ENCODE data around the gene SLC2A4. TPM values are rescaled to one million over a fixed set of nuclear protein-coding genes. Genes with fewer than 3 reads are reported as not detected.

The SLC2A4 gene
- total RNA-seq, 1 experiment from 2014 or later = 0.19 TPM

DNA sequence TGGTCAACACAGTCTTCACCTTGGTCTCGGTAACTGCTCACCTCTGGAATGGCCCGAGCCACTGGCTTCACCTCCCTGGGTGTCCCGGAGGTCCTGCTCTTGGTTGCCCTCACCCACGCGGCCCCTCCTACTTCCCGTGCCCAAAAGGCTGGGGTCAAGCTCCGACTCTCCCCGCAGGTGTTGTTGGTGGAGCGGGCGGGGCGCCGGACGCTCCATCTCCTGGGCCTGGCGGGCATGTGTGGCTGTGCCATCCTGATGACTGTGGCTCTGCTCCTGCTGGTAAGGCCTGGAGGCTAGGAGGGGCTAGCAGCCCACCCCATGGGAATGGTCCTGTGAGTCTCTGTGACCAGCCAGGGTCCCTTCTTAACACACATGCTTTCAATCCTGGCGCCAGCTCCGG, 3.4 kb downstream of the SLC2A4 start:
- Mint-ChIP-seq H3K4me1 (ENCODE audit: low read depth, unreplicated experiment) (peaks cover 12% of the 10 kb centered on the region), H3K4me3 (ENCODE audit: low read depth, unreplicated experiment) (no peak overlapping the region), H3K27ac (ENCODE audit: unreplicated experiment) (no peak overlapping the region), H3K9me3 (ENCODE audit: low read depth, unreplicated experiment) (no peaks in the 10 kb centered on the region), H3K27me3 (ENCODE audit: unreplicated experiment) (peaks cover 45% of the 10 kb centered on the region), H3K36me3 (ENCODE audit: insufficient read depth, unreplicated experiment) (peaks cover 14% of the 10 kb centered on the region)
- TF ChIP-seq, protein P1, sequence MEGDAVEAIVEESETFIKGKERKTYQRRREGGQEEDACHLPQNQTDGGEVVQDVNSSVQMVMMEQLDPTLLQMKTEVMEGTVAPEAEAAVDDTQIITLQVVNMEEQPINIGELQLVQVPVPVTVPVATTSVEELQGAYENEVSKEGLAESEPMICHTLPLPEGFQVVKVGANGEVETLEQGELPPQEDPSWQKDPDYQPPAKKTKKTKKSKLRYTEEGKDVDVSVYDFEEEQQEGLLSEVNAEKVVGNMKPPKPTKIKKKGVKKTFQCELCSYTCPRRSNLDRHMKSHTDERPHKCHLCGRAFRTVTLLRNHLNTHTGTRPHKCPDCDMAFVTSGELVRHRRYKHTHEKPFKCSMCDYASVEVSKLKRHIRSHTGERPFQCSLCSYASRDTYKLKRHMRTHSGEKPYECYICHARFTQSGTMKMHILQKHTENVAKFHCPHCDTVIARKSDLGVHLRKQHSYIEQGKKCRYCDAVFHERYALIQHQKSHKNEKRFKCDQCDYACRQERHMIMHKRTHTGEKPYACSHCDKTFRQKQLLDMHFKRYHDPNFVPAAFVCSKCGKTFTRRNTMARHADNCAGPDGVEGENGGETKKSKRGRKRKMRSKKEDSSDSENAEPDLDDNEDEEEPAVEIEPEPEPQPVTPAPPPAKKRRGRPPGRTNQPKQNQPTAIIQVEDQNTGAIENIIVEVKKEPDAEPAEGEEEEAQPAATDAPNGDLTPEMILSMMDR (IDR thresholded peaks at IDR 0.05; ENCODE audit: unreplicated experiment) = no peak
- CTCF ChIA-PET = no interaction called here
- intact Hi-C loops (cut with micrococcal nuclease; ENCODE audit: unreplicated experiment) = no loop called here
- BruUV-seq (replicated peaks) = no TSS peak
- no peak for DNase-seq

DNA sequence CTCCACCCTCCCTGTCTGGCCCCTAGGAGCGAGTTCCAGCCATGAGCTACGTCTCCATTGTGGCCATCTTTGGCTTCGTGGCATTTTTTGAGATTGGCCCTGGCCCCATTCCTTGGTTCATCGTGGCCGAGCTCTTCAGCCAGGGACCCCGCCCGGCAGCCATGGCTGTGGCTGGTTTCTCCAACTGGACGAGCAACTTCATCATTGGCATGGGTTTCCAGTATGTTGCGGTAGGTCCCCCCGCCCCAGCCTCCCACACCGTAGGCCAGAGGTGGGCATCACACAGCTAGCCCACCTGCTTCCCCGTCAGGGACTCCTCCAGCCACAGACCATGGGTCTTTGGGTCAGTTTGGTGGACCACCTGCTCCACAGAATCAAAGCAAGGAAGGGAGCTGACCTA, 4.2 kb downstream of the SLC2A4 start:
- CTCF ChIA-PET = no interaction called here
- TF ChIP-seq, protein P1 (IDR thresholded peaks at IDR 0.05; ENCODE audit: unreplicated experiment) = no peak
- Mint-ChIP-seq H3K36me3 (ENCODE audit: insufficient read depth, unreplicated experiment) (peaks cover 15% of the 10 kb centered on the region), H3K4me3 (ENCODE audit: low read depth, unreplicated experiment) (no peak overlapping the region), H3K4me1 (ENCODE audit: low read depth, unreplicated experiment) (peaks cover 5% of the 10 kb centered on the region), H3K27ac (ENCODE audit: unreplicated experiment) (no peak overlapping the region), H3K27me3 (ENCODE audit: unreplicated experiment) (peaks cover 45% of the 10 kb centered on the region), H3K9me3 (ENCODE audit: low read depth, unreplicated experiment) (no peaks in the 10 kb centered on the region)
- DNase-seq = no peak
- no TSS peak for BruUV-seq (replicated peaks)
- intact Hi-C loops (cut with micrococcal nuclease; ENCODE audit: unreplicated experiment) = no loop called here

DNA sequence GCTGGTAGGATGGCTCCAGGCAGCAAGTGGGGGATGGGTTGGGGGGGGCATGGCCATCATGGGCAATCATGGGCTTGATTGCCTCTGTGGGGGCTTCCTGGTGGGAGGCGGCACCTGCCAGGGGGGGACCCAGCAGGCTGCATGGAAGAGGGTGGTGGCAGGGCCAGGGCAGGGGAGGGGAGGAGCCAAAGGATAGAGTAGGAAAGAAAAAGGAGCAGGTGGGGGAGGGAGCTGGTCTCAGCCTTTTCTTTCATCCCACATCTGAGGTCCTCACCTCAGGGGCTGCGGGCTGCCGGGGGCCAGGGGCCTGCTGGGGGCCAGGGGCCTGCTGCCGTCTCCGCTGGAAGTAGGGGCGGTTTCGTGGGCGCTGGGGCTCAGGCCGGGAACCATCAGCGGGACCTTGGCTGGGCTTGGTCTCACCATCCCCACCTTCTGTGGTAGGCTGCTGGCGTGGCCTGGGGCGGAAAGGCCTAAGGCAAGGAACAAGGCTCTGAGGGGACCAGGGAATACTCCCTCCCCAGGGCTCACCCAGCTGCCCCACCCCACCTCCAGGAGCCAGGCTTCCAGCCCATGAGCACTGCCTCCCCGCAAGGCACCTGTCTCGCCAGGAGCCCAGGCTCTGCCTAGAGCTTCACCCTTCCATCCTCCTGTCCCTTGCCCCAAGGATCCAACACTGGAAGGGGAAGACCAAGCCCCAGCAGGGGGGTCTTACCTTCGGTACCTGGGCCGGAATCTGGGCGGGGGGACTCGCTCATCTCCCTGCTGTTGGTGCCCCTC, 7.9 kb downstream of the SLC2A4 start:
- DNase-seq = no peak
- H3K9me3 Mint-ChIP-seq (ENCODE audit: low read depth, unreplicated experiment) = no peaks in the 10 kb centered on the region
- TF ChIP-seq, protein P1 (IDR thresholded peaks at IDR 0.05; ENCODE audit: unreplicated experiment) = no peak
- intact Hi-C loops (cut with micrococcal nuclease; ENCODE audit: unreplicated experiment) = no loop called here
- no TSS peak for BruUV-seq (replicated peaks)
- no peak overlapping the region for H3K4me3 Mint-ChIP-seq (ENCODE audit: low read depth, unreplicated experiment)
- H3K27ac Mint-ChIP-seq (ENCODE audit: unreplicated experiment) = no peak overlapping the region
- H3K36me3 Mint-ChIP-seq (ENCODE audit: insufficient read depth, unreplicated experiment) = peaks cover 3% of the 10 kb centered on the region
- CTCF ChIA-PET = interaction anchor here (0.5 to 0.7 kb wide), 2 partner anchors 22 to 281 kb away, joined by 3 to 10 read pairs; no protein-coding TSS in a partner anchor
- H3K4me1 Mint-ChIP-seq (ENCODE audit: low read depth, unreplicated experiment) = no peaks in the 10 kb centered on the region
- peaks cover 31% of the 10 kb centered on the region for H3K27me3 Mint-ChIP-seq (ENCODE audit: unreplicated experiment)

DNA sequence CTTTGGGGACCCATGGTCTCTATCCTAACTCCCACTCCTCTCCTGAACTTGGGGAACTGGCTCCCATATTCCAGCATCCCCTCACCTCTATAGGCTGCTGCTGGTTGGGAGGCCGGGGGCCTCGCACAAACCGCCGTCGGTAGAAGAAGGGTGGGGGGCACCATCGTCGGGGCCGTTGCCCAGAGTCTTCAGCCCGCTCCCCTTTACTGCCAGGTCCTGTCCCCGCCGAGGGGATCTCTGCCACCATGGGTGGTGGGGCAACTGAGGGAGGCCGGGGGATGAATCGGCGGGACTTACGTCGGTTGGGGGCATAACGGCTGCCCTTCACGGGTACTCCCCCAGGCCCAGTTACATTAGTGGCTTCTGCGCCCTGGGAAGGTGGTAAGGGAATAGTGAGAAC, 8.6 kb downstream of the SLC2A4 start:
- CTCF ChIA-PET = no interaction called here
- H3K27ac Mint-ChIP-seq (ENCODE audit: unreplicated experiment) = no peak overlapping the region
- intact Hi-C loops (cut with micrococcal nuclease; ENCODE audit: unreplicated experiment) = no loop called here
- no TSS peak for BruUV-seq (replicated peaks)
- H3K4me3 Mint-ChIP-seq (ENCODE audit: low read depth, unreplicated experiment) = no peak overlapping the region
- no peak for DNase-seq
- TF ChIP-seq, protein P1 (IDR thresholded peaks at IDR 0.05; ENCODE audit: unreplicated experiment) = no peak
- H3K9me3 Mint-ChIP-seq (ENCODE audit: low read depth, unreplicated experiment) = no peaks in the 10 kb centered on the region
- H3K36me3 Mint-ChIP-seq (ENCODE audit: insufficient read depth, unreplicated experiment) = peaks cover 8% of the 10 kb centered on the region
- peaks cover 31% of the 10 kb centered on the region for H3K27me3 Mint-ChIP-seq (ENCODE audit: unreplicated experiment)
- H3K4me1 Mint-ChIP-seq (ENCODE audit: low read depth, unreplicated experiment) = peaks cover 4% of the 10 kb centered on the region

All from Calu3 (cell line).